C4-2B (cell line): ENCODE measurements around the gene KHDC4.

Experiments used
- H3K27ac ChIP-seq: fragments of 450-650 bp; 2 replicates; pipeline ENCODE4 v1.5.1; 2017
- ZFX ChIP-seq: fragments of 450-650 bp; IDR thresholded peaks from 2 replicates; pipeline ENCODE4 v1.6.1; 2017
- TF ChIP-seq, protein P1 (sequence below): fragments of 450-650 bp; conservative IDR thresholded peaks from 2 replicates; pipeline ENCODE4 v1.5.1; 2017; ENCODE audit warnings: mild to moderate bottlenecking

Gene KHDC4

DNA sequence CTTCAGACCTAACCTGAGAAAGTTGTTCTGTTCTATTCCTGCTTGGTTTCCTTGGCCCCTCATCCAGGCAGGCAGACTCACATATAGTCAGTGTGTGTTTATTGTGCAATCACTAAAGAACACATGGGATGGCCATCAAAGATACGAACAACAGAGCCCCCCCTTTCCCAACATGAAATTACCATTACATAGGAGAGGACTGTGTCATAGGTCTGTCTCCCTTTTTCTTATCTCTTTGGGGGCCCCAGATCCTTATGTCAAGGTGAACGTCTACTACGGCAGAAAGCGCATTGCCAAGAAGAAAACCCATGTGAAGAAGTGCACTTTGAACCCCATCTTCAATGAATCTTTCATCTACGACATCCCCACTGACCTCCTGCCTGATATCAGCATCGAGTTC, 53.3 kb downstream of the KHDC4 start:
- no peak for TF ChIP-seq ZFX
- TF ChIP-seq, protein P1, sequence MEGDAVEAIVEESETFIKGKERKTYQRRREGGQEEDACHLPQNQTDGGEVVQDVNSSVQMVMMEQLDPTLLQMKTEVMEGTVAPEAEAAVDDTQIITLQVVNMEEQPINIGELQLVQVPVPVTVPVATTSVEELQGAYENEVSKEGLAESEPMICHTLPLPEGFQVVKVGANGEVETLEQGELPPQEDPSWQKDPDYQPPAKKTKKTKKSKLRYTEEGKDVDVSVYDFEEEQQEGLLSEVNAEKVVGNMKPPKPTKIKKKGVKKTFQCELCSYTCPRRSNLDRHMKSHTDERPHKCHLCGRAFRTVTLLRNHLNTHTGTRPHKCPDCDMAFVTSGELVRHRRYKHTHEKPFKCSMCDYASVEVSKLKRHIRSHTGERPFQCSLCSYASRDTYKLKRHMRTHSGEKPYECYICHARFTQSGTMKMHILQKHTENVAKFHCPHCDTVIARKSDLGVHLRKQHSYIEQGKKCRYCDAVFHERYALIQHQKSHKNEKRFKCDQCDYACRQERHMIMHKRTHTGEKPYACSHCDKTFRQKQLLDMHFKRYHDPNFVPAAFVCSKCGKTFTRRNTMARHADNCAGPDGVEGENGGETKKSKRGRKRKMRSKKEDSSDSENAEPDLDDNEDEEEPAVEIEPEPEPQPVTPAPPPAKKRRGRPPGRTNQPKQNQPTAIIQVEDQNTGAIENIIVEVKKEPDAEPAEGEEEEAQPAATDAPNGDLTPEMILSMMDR = no peak
- H3K27ac ChIP-seq = no peak overlapping the region

DNA sequence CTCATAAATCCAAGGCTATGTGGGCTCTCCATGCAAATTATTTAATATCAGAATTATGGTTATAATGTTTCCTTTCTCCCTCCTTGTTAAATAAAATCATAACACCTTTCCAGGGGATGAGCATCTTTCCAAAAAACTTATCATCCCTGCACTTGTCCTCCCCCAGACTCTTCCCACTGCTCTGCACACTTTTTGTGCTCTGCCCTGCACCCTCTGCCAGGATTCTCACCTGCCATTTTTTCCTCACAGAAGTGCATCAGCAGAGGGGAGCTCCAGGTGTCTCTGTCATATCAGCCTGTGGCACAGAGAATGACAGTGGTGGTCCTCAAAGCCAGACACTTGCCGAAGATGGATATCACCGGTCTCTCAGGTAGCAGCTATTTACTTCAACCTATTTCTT, 54.0 kb downstream of the KHDC4 start:
- H3K27ac ChIP-seq = no peak overlapping the region
- no peak for TF ChIP-seq ZFX
- TF ChIP-seq, protein P1 = no peak

DNA sequence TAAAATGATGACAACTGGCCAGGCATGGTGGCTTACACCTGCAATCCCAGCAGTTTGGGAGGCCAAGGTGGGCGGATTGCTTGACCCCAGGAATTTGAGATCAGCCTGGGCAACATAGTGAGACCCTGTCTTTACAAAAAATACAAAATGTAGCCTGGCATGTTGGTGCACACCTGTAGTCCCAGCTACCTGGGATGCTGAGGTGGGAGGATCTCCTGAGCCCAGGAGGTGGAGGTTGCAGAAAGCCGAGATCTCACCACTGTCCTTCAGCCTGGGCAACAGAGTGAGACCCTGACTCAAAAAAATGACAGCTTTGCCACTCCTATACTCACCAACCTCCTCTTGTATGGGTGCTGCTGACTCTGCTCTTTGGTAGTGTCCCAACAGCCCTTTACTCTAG, 56.3 kb downstream of the KHDC4 start:
- TF ChIP-seq, protein P1 = no peak
- TF ChIP-seq ZFX = no peak
- no peak overlapping the region for H3K27ac ChIP-seq

DNA sequence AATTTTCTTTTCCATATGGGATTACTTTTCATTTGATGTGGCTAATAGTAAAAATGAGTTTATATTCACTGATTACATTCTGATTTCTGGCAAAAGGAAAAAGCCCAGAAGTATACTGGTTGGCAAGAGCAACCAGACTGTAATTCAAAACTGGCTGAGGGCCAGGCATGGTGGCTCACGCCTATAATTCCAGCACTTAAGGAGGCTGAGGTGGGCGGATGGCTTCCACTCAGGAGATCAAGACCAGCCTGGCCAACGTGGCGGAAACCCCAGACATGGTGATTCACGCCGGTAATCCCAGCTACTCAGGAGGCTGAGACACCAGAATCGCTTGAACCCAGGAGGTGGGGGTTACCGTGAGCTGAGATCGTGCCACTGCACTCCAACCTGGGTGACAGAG, 60.4 kb downstream of the KHDC4 start:
- H3K27ac ChIP-seq = no peak overlapping the region
- TF ChIP-seq ZFX = no peak
- TF ChIP-seq, protein P1 = no peak

DNA sequence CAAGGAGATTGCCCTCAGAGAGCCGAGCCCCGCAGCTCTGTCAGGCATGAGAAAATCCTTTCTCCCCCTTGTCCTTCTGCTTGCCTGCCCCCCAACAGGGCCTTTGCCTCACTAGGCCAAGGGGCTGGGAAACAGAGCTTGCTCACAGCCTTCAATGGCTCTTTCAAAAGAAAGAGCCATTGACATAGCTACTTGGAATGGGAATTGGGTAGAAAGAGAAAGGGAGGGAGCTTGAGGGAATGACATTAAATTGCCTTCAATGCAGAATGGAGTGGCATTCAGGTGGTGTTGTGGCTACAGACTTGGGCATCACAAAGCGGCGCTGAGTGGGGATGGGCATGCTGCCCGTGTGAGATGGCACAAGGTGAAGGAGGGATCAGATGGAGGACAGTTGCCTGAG, 61.7 kb downstream of the KHDC4 start:
- H3K27ac ChIP-seq = no peak overlapping the region
- no peak for TF ChIP-seq ZFX
- TF ChIP-seq, protein P1 = no peak

DNA sequence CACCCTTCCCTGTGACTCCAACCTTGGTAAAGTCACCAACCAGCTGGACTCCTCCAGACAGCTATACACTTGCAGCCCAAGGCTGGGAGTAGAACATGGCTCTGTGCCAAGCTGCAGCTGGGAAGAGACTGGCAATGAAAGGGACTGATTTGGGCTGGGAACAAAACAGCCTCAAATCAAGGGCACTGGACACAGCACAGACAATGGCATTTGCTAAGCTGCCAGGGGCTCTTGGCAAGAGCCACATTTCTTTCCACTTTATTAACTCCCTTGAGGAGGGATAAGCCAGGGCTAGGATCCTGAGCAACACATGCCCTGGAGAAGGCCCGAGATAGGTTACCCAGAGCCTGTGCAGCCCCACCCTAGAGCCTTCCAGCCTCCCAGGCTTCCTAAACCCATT, 62.8 kb downstream of the KHDC4 start:
- no peak overlapping the region for H3K27ac ChIP-seq
- no peak for TF ChIP-seq ZFX

DNA sequence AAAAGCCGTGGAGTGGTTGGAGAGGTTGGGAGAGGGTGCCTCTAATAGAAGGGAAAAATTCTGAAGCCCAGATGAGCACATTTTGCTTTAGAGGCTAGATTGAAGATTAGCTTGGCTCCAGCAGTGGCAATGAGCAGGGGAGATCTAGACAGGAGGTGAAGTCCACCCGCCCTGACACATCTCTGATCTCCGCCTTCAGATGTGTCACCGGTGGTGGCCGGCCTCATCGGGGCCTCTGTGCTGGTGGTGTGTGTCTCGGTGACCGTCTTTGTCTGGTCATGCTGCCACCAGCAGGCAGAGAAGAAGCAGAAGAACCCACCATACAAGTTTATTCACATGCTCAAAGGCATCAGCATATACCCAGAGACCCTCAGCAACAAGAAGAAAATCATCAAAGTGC, 66.4 kb downstream of the KHDC4 start:
- no peak overlapping the region for H3K27ac ChIP-seq
- TF ChIP-seq, protein P1 = no peak
- TF ChIP-seq ZFX = no peak

DNA sequence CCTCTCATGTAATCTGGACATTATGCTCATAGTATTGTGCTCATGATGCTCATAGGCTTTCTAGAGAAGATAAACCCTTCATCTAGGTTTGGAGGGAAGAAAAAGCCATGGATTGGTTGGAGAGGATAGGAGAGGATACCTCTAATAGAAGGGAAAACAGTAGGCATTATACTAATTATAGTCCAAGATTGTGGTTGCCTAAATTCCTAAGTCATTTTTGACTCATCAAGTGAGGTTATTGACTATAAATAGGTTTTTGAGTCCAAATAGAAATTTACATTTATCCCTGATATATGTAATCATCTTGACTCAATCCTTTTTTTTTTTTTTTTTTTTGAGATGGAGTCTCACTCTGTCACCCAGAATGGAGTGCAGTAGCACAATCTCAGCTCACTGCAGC, 69.8 kb downstream of the KHDC4 start:
- TF ChIP-seq, protein P1 = no peak
- no peak for TF ChIP-seq ZFX
- no peak overlapping the region for H3K27ac ChIP-seq
